Endodermal cell (in vitro differentiated cells): ENCODE results near the gene ZMAT3. TPM values are rescaled to one million over a fixed set of nuclear protein-coding genes. Genes with fewer than 3 reads are reported as not detected.

Source experiments
- DNase-seq: peaks from one replicate; pipeline ENCODE4 v3.0.0-alpha.2; 2017
- H3K27ac ChIP-seq: 2 replicates; pipeline ENCODE4 v1.5.1; 2013; ENCODE audit warnings: mild to moderate bottlenecking, low read depth, low read length, moderate library complexity
- H3K27me3 ChIP-seq: 2 replicates; pipeline ENCODE4 v1.6.1; 2013; ENCODE audit warnings: mild to moderate bottlenecking, low read length, moderate library complexity; ENCODE audit not compliant: insufficient read depth, control insufficient read depth, poor library complexity, severe bottlenecking
- H3K36me3 ChIP-seq: 2 replicates; pipeline ENCODE4 v1.7.0; 2013; ENCODE audit warnings: mild to moderate bottlenecking, low read length, moderate library complexity; ENCODE audit not compliant: control insufficient read depth, insufficient read depth
- H3K4me1 ChIP-seq: one replicate; pipeline ENCODE4 v1.7.0; 2013; ENCODE audit warnings: low read length; ENCODE audit not compliant: control insufficient read depth, insufficient read depth
- H3K4me3 ChIP-seq: 2 replicates; pipeline ENCODE4 v1.5.1; 2013; ENCODE audit warnings: mild to moderate bottlenecking, low read length, moderate library complexity
- H3K9ac ChIP-seq: 2 replicates; pipeline ENCODE4 v1.6.1; 2013; ENCODE audit warnings: mild to moderate bottlenecking, low read length, moderate library complexity; ENCODE audit not compliant: poor library complexity, severe bottlenecking; ENCODE audit errors: extremely low read depth
- H3K9me3 ChIP-seq: 2 replicates; pipeline ENCODE4 v1.6.1; 2013; ENCODE audit warnings: mild to moderate bottlenecking, low read length, moderate library complexity; ENCODE audit not compliant: control insufficient read depth
- H3K27ac Mint-ChIP-seq: 2 replicates; pipeline ENCODE4 v1.8.0; 2020; ENCODE audit warnings: mixed read lengths
- H3K27me3 Mint-ChIP-seq: 2 replicates; pipeline ENCODE4 v1.8.0; 2021; ENCODE audit warnings: mild to moderate bottlenecking, mixed read lengths; ENCODE audit not compliant: insufficient read depth
- H3K36me3 Mint-ChIP-seq: 2 replicates; pipeline ENCODE4 v1.8.0; 2020; ENCODE audit warnings: low read depth, mixed read lengths
- H3K4me1 Mint-ChIP-seq: 2 replicates; pipeline ENCODE4 v1.8.0; 2020; ENCODE audit warnings: mixed read lengths
- H3K4me3 Mint-ChIP-seq: 2 replicates; pipeline ENCODE4 v1.8.0; 2020; ENCODE audit warnings: mild to moderate bottlenecking, moderate library complexity, mixed read lengths
- H3K9me3 Mint-ChIP-seq: 2 replicates; pipeline ENCODE4 v1.8.0; 2020; ENCODE audit warnings: mild to moderate bottlenecking, mixed read lengths
- CTCF ChIP-seq: fragments of 200-600 bp; sonication (generic); conservative IDR thresholded peaks from 2 replicates; pipeline ENCODE4 v1.5.0; 2021; ENCODE audit warnings: antibody characterized with exemption, mild to moderate bottlenecking
- WGBS, 2 experiments: methylation state at CpG; one replicate each; pipeline versions ENCODE4 v1.1.5 to v1.1.7; 2013; ENCODE audit warnings: missing lambda C conversion rate in 2 of 2, mixed read lengths in 1 of 2; ENCODE audit not compliant: insufficient coverage in 1 of 2, insufficient read length in 1 of 2; 5-methylcytosine and 5-hydroxymethylcytosine counted together
- total RNA-seq, 2 donors: library from RNA; stranded (reverse); fragmentation: NEBNext Ultra II Directional in 1 of 2; extraction: Animal tissue kit (Norgen Biotek cat#: 25700) in 1 of 2; gene quantifications; 2 replicates in 1 of 2; 3 replicates in 1 of 2; pipeline ENCODE4 v1.2.1, GENCODE V29; 2021

Gene ZMAT3
- total RNA-seq, 2 donors from 2014 or later = 5.8 to 6.7 TPM

- no peak overlapping the region for H3K4me3 ChIP-seq
- H3K27ac Mint-ChIP-seq = no peak overlapping the region
- no peaks in the 10 kb centered on the region for H3K9me3 ChIP-seq
- no peak for DNase-seq
- H3K27me3 ChIP-seq = no peaks in the 10 kb centered on the region
- TF ChIP-seq CTCF = no peak
- H3K27ac ChIP-seq = no peak overlapping the region
- H3K4me3 Mint-ChIP-seq = no peak overlapping the region
- H3K4me1 Mint-ChIP-seq = no peaks in the 10 kb centered on the region
- no peaks in the 10 kb centered on the region for H3K36me3 Mint-ChIP-seq
- WGBS, 2 experiments = 86% methylated on average over 1 of the region's 1 CpG; no CpG with 5 or more reads in 1 of the 2 experiments
- H3K9me3 Mint-ChIP-seq = no peaks in the 10 kb centered on the region
- H3K9ac ChIP-seq = no peak overlapping the region
- no peaks in the 10 kb centered on the region for H3K27me3 Mint-ChIP-seq
- no peaks in the 10 kb centered on the region for H3K4me1 ChIP-seq
- no peaks in the 10 kb centered on the region for H3K36me3 ChIP-seq
These were observed 22.2 kb upstream of the ZMAT3 start for GRCh38 chr3:179093807-179094206.

GRCh38 chr3:179091113-179091512, 19.5 kb upstream of the ZMAT3 start:
- Mint-ChIP-seq H3K4me3 (no peak overlapping the region), H3K27ac (no peak overlapping the region), H3K36me3 (no peaks in the 10 kb centered on the region), H3K9me3 (no peaks in the 10 kb centered on the region), H3K4me1 (no peaks in the 10 kb centered on the region), H3K27me3 (no peaks in the 10 kb centered on the region)
- Histone ChIP-seq H3K4me1 (no peaks in the 10 kb centered on the region), H3K9ac (no peak overlapping the region), H3K27ac (no peak overlapping the region), H3K27me3 (no peaks in the 10 kb centered on the region), H3K4me3 (no peak overlapping the region), H3K36me3 (no peaks in the 10 kb centered on the region), H3K9me3 (peaks cover 7% of the 10 kb centered on the region)
- no peak for TF ChIP-seq CTCF
- DNase-seq = no peak

- Histone ChIP-seq H3K27me3 (no peaks in the 10 kb centered on the region), H3K9ac (no peak overlapping the region), H3K4me3 (no peak overlapping the region), H3K27ac (no peak overlapping the region), H3K9me3 (peaks cover 7% of the 10 kb centered on the region), H3K4me1 (no peaks in the 10 kb centered on the region), H3K36me3 (no peaks in the 10 kb centered on the region)
- Mint-ChIP-seq H3K27me3 (no peaks in the 10 kb centered on the region), H3K9me3 (no peaks in the 10 kb centered on the region), H3K36me3 (no peaks in the 10 kb centered on the region), H3K4me1 (peaks cover 7% of the 10 kb centered on the region), H3K27ac (no peak overlapping the region), H3K4me3 (no peak overlapping the region)
- WGBS, 2 experiments = 84 to 94% methylated on average over 2 of the region's 2 CpGs
- no peak for DNase-seq
- TF ChIP-seq CTCF = no peak
These were observed 16.7 kb upstream of the ZMAT3 start for GRCh38 chr3:179088306-179088705.
